CD4-positive, alpha-beta memory T cell (primary cell): Measurements from ENCODE around the gene RAD52. TPM values are rescaled to one million over a fixed set of nuclear protein-coding genes. Genes with fewer than 3 reads are reported as not detected.
A peak's percentile ranks its signal among the peaks of the same experiment; 100 is the strongest.

Source experiments
- CTCF ChIA-PET: fragments of 350-600 bp; sonication (Branson Sonifier 250); formaldehyde crosslinking; loops from one replicate; lab custom pipeline; 2021; ENCODE audit warnings: inconsistent platforms; ENCODE audit not compliant: partially characterized antibody; lab: Charles Lee
- POLR2A ChIA-PET: fragments of 350-600 bp; sonication (Branson Sonifier 250); formaldehyde crosslinking; loops from one replicate; lab custom pipeline; 2021; ENCODE audit not compliant: partially characterized antibody; lab: Charles Lee
- DNase-seq, 5 donors: peaks; one replicate each; pipeline versions ENCODE4 v3.0.0 to v3.0.0-alpha.2; 2020 to 2022; ENCODE audit warnings: mixed read lengths in 1 of 5
- H3K27ac ChIP-seq: one replicate; pipeline ENCODE4 v1.7.0; 2013; ENCODE audit warnings: low read depth, low read length
- H3K27me3 ChIP-seq: 2 replicates; pipeline ENCODE4 v1.7.0; 2013; ENCODE audit warnings: mild to moderate bottlenecking, low read length, moderate library complexity; ENCODE audit not compliant: insufficient read depth
- H3K36me3 ChIP-seq: 2 replicates; pipeline ENCODE4 v1.7.0; 2013; ENCODE audit warnings: mild to moderate bottlenecking, low read length, moderate library complexity; ENCODE audit not compliant: insufficient read depth
- H3K4me1 ChIP-seq: 2 replicates; pipeline ENCODE4 v1.7.0; 2013; ENCODE audit warnings: mild to moderate bottlenecking, low read length, moderate library complexity; ENCODE audit not compliant: insufficient read depth
- H3K4me3 ChIP-seq, 2 donors: one replicate each; pipeline ENCODE4 v1.7.0; 2013; ENCODE audit warnings: low read length in 2 of 2, mild to moderate bottlenecking in 1 of 2
- H3K9me3 ChIP-seq, 2 donors: one replicate each; pipeline ENCODE4 v1.7.0; 2013; ENCODE audit warnings: low read length in 2 of 2, control low read depth in 1 of 2; ENCODE audit not compliant: control insufficient read depth in 1 of 2
- H3K27ac Mint-ChIP-seq, 7 donors: one replicate each; pipeline ENCODE4 v1.8.0; 2020 to 2021; ENCODE audit warnings: mixed read lengths in 7 of 7, mild to moderate bottlenecking in 6 of 7, inconsistent platforms in 3 of 7, moderate library complexity in 3 of 7
- H3K27me3 Mint-ChIP-seq, 2 donors: one replicate each; pipeline ENCODE4 v1.8.0; 2020 to 2021; ENCODE audit warnings: mixed read lengths in 2 of 2
- H3K36me3 Mint-ChIP-seq, 2 donors: one replicate each; pipeline ENCODE4 v1.8.0; 2020 to 2021; ENCODE audit warnings: mixed read lengths in 2 of 2, inconsistent platforms in 1 of 2, mild to moderate bottlenecking in 1 of 2
- H3K4me1 Mint-ChIP-seq, 4 donors: one replicate each; pipeline ENCODE4 v1.8.0; 2020 to 2021; ENCODE audit warnings: mixed read lengths in 4 of 4, mild to moderate bottlenecking in 1 of 4
- H3K4me3 Mint-ChIP-seq, 8 donors: one replicate each; pipeline ENCODE4 v1.8.0; 2020 to 2021; ENCODE audit warnings: mixed read lengths in 8 of 8, mild to moderate bottlenecking in 7 of 8, moderate library complexity in 6 of 8, inconsistent platforms in 3 of 8
- H3K9me3 Mint-ChIP-seq, 8 donors: one replicate each; pipeline ENCODE4 v1.8.0; 2020 to 2021; ENCODE audit warnings: mixed read lengths in 8 of 8, mild to moderate bottlenecking in 5 of 8, inconsistent platforms in 3 of 8, moderate library complexity in 1 of 8
- intact Hi-C: fragments of 100-400 bp; cut with micrococcal nuclease; formaldehyde crosslinking; loops from one replicate; pipeline ENCODE4 v1.15.1; 2023
- polyA plus RNA-seq, 2 donors: library from polyadenylated mRNA; unstranded; fragments of 300-500 nt; fragmentation: Illumina TruSeq; gene quantifications; one replicate each; pipeline ENCODE4 v1.2.3, GENCODE V29; 2021
- total RNA-seq, 2 experiments: library from RNA; stranded (reverse); gene quantifications; one replicate each; pipeline ENCODE4 v1.2.3, GENCODE V29; 2021

RAD52 gene
- total RNA-seq (10 to 100 TPM; 30.7 to 31.5 TPM), polyA plus RNA-seq (1 to 10 TPM in 1 of 2 donors, under 1 TPM in 1; 0.26 to 5.0 TPM)

- peaks cover 6 to 16% of the 10 kb centered on the region in 2 donors for H3K36me3 Mint-ChIP-seq
Measured at GRCh38 chr12:949453-950191, at the start of gene RAD52. TSS of gene RAD52 (minus strand) at chr12:949694. CDS start at chr12:933058, 16,636 bp downstream.

DNA sequence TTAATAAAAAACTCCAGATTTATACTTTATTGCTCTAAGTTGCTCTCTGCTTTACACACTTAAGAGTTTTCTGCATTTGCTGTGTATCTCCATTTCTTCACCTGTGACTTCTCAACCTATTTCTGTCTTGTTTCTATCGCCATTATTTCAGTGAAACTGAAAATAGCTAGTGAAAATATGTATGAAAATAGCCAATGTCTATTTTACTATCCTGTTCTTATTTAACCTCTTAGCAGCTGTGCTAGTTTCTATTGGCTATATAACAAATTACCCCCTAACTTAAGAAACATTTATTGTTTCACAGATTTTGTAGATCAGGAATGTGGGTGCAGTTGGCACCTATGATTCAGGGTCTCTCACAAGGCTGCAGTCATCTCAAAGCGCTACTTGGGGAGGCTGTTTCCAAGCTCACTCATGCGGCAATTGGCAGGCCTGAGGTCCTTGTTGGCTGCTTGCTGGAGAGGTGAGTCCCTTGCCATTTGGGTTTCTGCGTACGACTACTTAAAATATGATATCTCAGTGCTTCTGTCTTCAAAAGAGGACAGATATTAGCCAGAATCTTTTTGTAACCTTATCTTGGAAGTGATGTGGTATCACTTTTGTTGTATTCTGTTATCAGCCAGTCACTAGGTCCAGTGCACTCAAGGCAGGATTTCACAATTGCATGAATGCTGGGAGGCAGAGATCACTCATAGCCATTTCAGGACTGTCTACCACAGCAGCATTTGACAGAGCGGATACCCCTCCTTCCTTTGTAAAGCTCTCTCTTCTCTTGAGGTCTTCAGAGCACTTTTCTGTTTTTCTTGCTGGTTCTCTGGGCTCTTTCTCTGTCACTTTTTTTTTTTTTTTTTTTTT is 48.8 kb upstream of the RAD52 start:
- no peaks in the 10 kb centered on the region for H3K36me3 ChIP-seq
- CTCF ChIA-PET = no interaction called here
- no peaks in the 10 kb centered on the region for H3K9me3 Mint-ChIP-seq
- intact Hi-C loops = no loop called here
- POLR2A ChIA-PET = no interaction called here
- H3K4me3 Mint-ChIP-seq = no peak overlapping the region
- no peaks in the 10 kb centered on the region for H3K27me3 Mint-ChIP-seq
- H3K9me3 ChIP-seq = no peaks in the 10 kb centered on the region
- no peak overlapping the region for H3K27ac ChIP-seq
- DNase-seq = no peak
- no peak overlapping the region for H3K4me3 ChIP-seq
- no peaks in the 10 kb centered on the region for H3K27me3 ChIP-seq
- H3K4me1 Mint-ChIP-seq = peaks cover 9 to 25% (median 22%) of the 10 kb centered on the region in 4 donors
- no peaks in the 10 kb centered on the region for H3K4me1 ChIP-seq
- peaks cover 6 to 9% of the 10 kb centered on the region in 2 donors for H3K36me3 Mint-ChIP-seq
- H3K27ac Mint-ChIP-seq = peak overlapping the region in 1 of 7 donors; percentile 79

More at GRCh38 chr12:949453-950191, at the start of gene RAD52:
- H3K36me3 ChIP-seq = no peaks in the 10 kb centered on the region
- Mint-ChIP-seq H3K27me3 (no peaks in the 10 kb centered on the region), H3K4me1 (peaks cover 18 to 41% (median 28%) of the 10 kb centered on the region in 4 donors), H3K4me3 (peak within 1 kb of the TSS; percentile 92 to 97 (median 95)), H3K9me3 (no peaks in the 10 kb centered on the region), H3K27ac (peak within 1 kb of the TSS; percentile 93 to 96 (median 94))
- peak; percentile 96 to 97 (median 96) for DNase-seq
- peaks cover 22% of the 10 kb centered on the region for H3K4me1 ChIP-seq
- H3K27ac ChIP-seq = peak within 1 kb of the TSS; percentile 75
- H3K9me3 ChIP-seq = no peaks in the 10 kb centered on the region
- POLR2A ChIA-PET = interaction anchor here (0.7 to 2.4 kb wide), 25 partner anchors 11 to 644 kb away, joined by 3 to 32 read pairs (median 5); partner anchors contain the start of genes CCDC77, ERC1, KDM5A and WNK1
- H3K27me3 ChIP-seq = no peaks in the 10 kb centered on the region
- H3K4me3 ChIP-seq = peak within 1 kb of the TSS; percentile 70 to 98
- intact Hi-C loops = loop anchor here (1.0 to 10.0 kb wide), 10 partner anchors 37 to 643 kb away; partner anchors contain the start of genes B4GALNT3, ERC1, FBXL14 and WNK1
- CTCF ChIA-PET = interaction anchor here (0.6 to 3.5 kb wide), 25 partner anchors 9 to 633 kb away, joined by 3 to 26 read pairs (median 5); no protein-coding TSS in a partner anchor

DNA sequence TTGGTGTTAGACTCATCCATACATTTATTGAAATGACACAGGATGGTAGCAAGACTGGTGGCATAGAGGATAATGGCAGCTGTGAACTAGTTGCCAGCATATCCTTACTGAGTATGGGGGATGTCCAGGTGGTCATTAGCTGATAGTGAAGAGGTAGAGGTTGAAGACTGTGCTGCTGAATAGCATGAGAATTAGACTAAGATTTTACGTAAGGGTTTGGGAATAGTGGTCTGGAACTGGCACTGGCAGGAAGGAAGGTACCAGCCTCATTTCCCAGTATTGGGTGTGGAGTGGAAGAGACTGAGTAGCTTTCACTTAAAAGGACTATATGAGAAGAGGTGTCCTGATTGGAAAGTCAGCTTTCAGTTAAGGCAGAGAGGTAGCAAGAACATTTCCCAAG is 48.0 kb upstream of the RAD52 start:
- no peak overlapping the region for H3K4me3 ChIP-seq
- no peaks in the 10 kb centered on the region for H3K9me3 Mint-ChIP-seq
- H3K4me1 Mint-ChIP-seq = peaks cover 12 to 28% (median 26%) of the 10 kb centered on the region in 4 donors
- H3K27me3 Mint-ChIP-seq = no peaks in the 10 kb centered on the region
- H3K9me3 ChIP-seq = no peaks in the 10 kb centered on the region
- ChIA-PET CTCF (no interaction called here), POLR2A (interaction anchor here (0.8 kb wide), 1 partner anchor 48 kb away, joined by 3 read pairs; no protein-coding TSS in a partner anchor)
- H3K4me1 ChIP-seq = peaks cover 4% of the 10 kb centered on the region
- no peaks in the 10 kb centered on the region for H3K27me3 ChIP-seq
- H3K4me3 Mint-ChIP-seq = no peak overlapping the region
- no peak for DNase-seq
- no peak overlapping the region for H3K27ac ChIP-seq
- no peaks in the 10 kb centered on the region for H3K36me3 ChIP-seq
- H3K36me3 Mint-ChIP-seq = peaks cover 6 to 8% of the 10 kb centered on the region in 2 donors
- H3K27ac Mint-ChIP-seq = peak overlapping the region in 3 of 7 donors; percentile 8 to 23 (median 10)
- intact Hi-C loops = no loop called here

DNA sequence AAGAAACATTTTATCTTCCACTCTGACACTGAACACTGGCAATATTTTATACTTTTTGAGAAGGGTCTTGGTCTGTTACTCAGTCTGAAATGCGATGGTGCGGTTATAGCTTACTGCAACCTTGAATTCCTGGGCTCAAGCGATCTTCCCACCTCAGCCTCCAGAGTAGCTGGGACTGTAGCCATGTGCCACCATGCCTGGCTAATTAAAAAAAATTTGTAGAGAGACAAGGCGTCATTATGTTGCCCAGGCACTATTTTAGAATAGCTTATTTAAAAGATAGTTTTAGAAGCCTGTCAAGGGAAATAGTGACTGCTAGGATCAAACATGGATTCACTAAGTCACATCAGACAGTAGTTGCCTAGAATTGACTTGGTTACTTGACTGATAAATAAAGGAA is 47.4 kb upstream of the RAD52 start:
- Mint-ChIP-seq H3K9me3 (no peaks in the 10 kb centered on the region), H3K4me3 (no peak overlapping the region), H3K36me3 (peaks cover 4 to 5% of the 10 kb centered on the region in 2 donors), H3K4me1 (peaks cover 16 to 34% (median 33%) of the 10 kb centered on the region in 4 donors), H3K27me3 (no peaks in the 10 kb centered on the region), H3K27ac (no peak overlapping the region)
- H3K4me3 ChIP-seq = no peak overlapping the region
- ChIA-PET POLR2A (interaction anchor here (0.8 kb wide), 1 partner anchor 47 kb away, joined by 3 read pairs; no protein-coding TSS in a partner anchor), CTCF (no interaction called here)
- no peaks in the 10 kb centered on the region for H3K9me3 ChIP-seq
- intact Hi-C loops = no loop called here
- peaks cover 10% of the 10 kb centered on the region for H3K4me1 ChIP-seq
- H3K36me3 ChIP-seq = no peaks in the 10 kb centered on the region
- no peaks in the 10 kb centered on the region for H3K27me3 ChIP-seq
- no peak for DNase-seq
- no peak overlapping the region for H3K27ac ChIP-seq

GRCh38 chr12:992647-993046 is 43.2 kb upstream of the RAD52 start:
- ChIA-PET POLR2A (interaction anchor here (3.0 to 3.1 kb wide), 2 partner anchors 44 to 601 kb away, joined by 15 to 32 read pairs; partner anchors contain the start of genes FBXL14 and RAD52), CTCF (interaction anchor here (0.6 to 2.6 kb wide), 2 partner anchors 9 to 100 kb away, joined by 3 to 11 read pairs; no protein-coding TSS in a partner anchor)
- H3K27me3 ChIP-seq = no peaks in the 10 kb centered on the region
- Mint-ChIP-seq H3K36me3 (peaks cover 0 to 4% of the 10 kb centered on the region in 2 donors), H3K27me3 (no peaks in the 10 kb centered on the region), H3K27ac (peak overlapping the region in 5 of 7 donors; percentile 17 to 99 (median 97)), H3K4me1 (peaks cover 31 to 54% (median 46%) of the 10 kb centered on the region in 4 donors), H3K9me3 (peaks cover 0 to 2% (median 0%) of the 10 kb centered on the region in 8 donors), H3K4me3 (peak overlapping the region; percentile 59 to 99 (median 98))
- intact Hi-C loops = loop anchor here (5.0 kb wide), 1 partner anchor 600 kb away; the partner anchor contains the start of gene FBXL14
- no peaks in the 10 kb centered on the region for H3K9me3 ChIP-seq
- no peak for DNase-seq
- H3K4me3 ChIP-seq = no peak overlapping the region
- no peaks in the 10 kb centered on the region for H3K36me3 ChIP-seq
- no peak overlapping the region for H3K27ac ChIP-seq
- peaks cover 31% of the 10 kb centered on the region for H3K4me1 ChIP-seq

DNA sequence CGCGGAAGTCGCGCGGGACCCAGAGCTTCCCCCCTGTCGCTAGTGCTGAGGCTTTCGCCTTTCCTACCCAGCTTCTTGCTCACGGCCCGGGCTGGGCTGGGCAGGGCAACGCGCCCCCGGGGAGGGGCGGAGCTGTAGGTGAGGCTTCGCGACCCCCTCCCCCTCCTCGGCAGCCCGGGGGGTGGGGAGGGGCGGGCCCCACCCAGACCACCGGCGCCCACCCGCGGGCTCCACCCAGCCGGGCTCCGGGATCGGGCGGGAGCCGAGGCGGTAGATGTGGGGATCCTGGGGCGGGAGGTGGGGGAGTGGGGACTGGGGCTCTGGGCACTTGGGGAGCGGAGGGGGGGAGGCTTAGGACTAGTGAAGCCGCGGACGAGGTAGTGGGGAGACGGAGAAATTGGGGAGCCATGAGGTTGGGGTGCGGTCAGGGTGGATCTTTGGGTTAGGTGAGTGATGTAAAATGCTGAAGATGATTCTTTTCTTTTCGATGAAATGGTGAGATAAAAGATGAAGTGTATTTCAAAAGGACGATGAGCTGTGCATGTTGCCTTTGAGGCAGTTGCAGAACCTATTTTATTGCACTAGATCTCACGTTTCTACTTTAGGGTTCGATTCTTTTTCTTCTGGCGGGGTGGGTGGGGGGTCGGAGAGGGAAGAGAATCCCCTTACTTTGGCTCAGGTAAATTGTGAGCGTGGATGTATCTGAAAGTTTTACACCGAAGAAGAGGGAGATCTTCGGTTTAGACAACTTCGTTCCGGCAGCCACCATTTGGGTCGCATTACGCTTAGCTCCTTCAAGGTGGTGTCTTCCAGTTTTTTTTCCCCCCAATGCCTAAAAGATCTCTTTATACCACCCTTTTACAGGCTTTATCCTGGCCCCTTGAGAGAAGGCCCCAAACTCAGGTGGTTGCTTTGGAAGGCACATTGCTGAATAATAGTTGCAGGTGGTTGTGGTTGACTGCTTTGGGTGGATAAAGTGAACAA is 42.1 kb upstream of the RAD52 start:
- ChIA-PET POLR2A (interaction anchor here (1.0 to 3.1 kb wide), 7 partner anchors 10 to 602 kb away, joined by 3 to 32 read pairs (median 3); partner anchors contain the start of genes FBXL14, RAD52 and WNK1), CTCF (interaction anchor here (0.6 to 2.6 kb wide), 6 partner anchors 10 to 614 kb away, joined by 3 to 11 read pairs (median 3); no protein-coding TSS in a partner anchor)
- Mint-ChIP-seq H3K9me3 (peaks cover 0 to 2% (median 0%) of the 10 kb centered on the region in 8 donors), H3K27me3 (no peaks in the 10 kb centered on the region), H3K27ac (peak overlapping the region; percentile 89 to 99 (median 98)), H3K4me1 (peaks cover 28 to 46% (median 41%) of the 10 kb centered on the region in 4 donors), H3K4me3 (peak overlapping the region; percentile 92 to 100 (median 98)), H3K36me3 (peaks cover 0 to 4% of the 10 kb centered on the region in 2 donors)
- DNase-seq = peak in 3 of 5 donors; percentile 3 to 58 (median 42)
- H3K36me3 ChIP-seq = no peaks in the 10 kb centered on the region
- H3K27ac ChIP-seq = peak overlapping the region; percentile 69
- H3K27me3 ChIP-seq = no peaks in the 10 kb centered on the region
- H3K4me1 ChIP-seq = peaks cover 31% of the 10 kb centered on the region
- no peaks in the 10 kb centered on the region for H3K9me3 ChIP-seq
- peak overlapping the region; percentile 33 to 59 for H3K4me3 ChIP-seq
- intact Hi-C loops = loop anchor here (1.0 to 5.0 kb wide), 2 partner anchors 42 to 601 kb away; partner anchors contain the start of genes FBXL14 and RAD52
